Right renal pelvis (tissue), 4 donors: ENCODE data around the gene CCL26. TPM values are rescaled to one million over a fixed set of nuclear protein-coding genes. Genes with fewer than 3 reads are reported as not detected.

ENCODE experiments used
- DNase-seq, 4 donors: peaks; one replicate each; pipeline ENCODE4 v3.0.0-alpha.2; 2013; ENCODE audit warnings: low read depth in 4 of 4, low spot score in 3 of 4, missing footprints in 1 of 4
- polyA plus RNA-seq, 4 donors: library from polyadenylated mRNA; unstranded; fragments of 120-200 nt; gene quantifications; one replicate each; pipeline ENCODE4 v1.2.1, GENCODE V29; 2013; ENCODE audit not compliant: insufficient read length in 4 of 4

CCL26 gene
- polyA plus RNA-seq, result under 1 TPM in 1 of 4 donors, not detected in 3; 0.17 TPM

DNA sequence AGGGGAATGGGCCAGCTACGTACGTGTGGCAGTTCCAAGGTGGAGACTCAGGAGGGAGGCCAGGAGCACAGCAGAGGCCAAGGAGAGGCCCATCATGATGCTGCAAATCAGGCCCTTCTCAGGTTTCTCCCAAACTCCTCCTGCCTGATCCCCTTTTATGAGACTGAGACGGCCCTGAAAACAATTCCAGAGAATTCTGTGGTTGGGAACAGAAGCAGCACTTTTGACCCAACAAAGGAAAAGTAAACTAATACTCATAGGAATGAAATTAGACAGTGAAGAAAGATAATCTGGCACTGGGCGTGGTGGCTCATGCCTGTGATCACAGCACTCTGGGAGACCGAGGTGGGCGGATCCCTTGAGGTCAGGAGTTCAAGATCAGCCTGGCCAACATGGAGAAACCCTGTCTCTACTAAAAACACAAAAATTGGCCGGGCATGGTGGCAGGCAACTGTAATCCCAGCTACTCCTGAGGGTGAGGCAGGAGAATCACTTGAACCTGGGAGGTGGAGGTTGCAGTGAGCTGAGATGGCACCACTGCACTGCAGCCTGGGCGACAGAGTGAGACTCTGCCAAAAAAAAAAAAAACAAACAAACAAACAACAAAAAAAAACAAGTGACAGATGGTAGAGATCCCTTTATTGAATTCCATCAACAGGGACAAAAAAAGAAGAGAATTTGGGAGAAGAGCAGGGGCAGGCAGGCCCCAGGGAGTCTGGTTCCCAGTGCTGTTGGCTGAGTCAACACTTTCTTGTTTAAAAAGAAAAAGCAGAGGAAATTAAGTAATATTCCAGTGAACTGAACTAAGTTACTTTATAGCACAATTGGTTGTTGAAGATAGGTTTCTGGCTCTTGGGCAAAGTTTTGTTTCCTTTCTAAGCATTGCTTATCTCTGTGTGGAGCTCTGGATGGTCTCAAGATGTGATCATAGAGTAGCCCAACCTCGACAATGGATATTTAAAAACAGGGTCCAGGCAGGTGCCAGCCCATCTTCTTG, at the start of gene CCL26:
CCL26 (minus strand) TSS at position 131 of the 997 bp plus-strand sequence; CDS start at position 96, 35 bp downstream.
- DNase-seq, result no peak

GRCh38 chr7:75820688-75821087, 48.7 kb upstream of the CCL26 start:
- DNase-seq, result no peak

DNA sequence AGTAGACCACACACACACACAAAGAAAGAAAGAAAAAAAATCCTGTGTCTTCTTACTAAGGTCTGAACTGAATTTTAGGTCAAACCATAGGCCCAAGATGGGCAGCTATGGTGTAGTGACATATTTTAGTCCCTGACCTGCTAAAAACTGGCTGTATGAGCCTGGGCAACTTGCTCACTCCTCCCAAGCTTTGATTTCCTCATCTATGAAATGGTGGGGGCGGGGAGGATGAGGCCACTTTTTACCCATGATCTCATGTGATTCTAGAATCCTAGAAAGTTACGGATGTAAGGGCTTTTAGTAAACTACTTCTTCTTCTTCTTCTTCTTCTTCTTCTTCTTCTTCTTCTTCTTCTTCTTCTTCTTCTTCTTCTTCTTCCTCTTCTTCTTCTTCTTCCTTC, 47.7 kb upstream of the CCL26 start:
- no peak for DNase-seq

DNA sequence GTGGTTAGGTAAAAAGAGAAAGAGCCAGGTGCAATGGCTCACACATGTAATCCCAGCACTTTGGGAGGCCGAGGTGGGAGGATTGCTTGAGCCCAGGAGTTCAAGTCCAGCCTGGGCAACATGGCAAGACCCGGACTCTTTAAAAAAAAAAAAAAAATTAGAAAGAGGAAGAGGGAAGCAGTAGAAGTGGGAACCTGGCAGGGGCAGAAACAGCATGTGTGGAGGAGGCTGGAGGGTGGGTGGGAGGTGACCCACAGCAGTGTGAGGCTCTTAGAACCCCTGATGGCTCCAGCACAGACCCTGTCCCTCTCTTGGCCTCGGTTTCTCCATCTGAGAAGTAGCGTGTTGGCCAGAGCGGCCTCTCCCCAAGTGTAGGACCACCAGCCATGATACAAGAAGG, 46.5 kb upstream of the CCL26 start:
- no peak for DNase-seq

- DNase-seq, result no peak
Measured at GRCh38 chr7:75817116-75817515, 45.1 kb upstream of the CCL26 start.

DNA sequence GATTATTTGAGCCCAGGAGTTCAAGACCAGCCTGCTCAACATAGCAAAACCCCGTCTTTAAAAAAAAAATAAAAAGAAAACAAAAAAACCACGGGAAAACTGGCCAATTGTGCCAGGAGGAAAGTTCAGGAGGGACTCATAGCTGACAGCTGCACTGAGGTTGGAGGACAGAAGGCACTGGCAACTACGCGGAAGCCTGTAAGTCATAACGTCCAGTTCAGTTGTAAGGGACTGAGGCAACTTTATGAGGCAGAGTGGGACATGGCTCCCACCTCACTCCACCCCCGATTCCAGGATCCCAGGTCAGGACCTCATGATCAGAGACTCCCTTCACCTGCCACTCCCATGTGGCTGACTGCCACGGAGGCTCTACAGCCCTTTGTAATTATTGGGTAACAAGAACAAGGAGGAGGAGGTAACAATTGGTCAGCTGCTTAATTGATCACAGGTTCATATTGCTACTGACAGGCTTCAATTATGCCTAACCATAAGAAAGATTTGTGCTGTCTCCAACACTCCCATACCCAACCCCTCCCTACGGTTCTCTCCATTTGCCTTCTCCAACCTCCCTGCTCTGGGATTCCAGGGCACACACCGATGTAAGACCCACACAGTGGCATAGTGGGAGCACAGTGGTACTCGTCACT, 43.5 kb upstream of the CCL26 start:
- no peak for DNase-seq

DNA sequence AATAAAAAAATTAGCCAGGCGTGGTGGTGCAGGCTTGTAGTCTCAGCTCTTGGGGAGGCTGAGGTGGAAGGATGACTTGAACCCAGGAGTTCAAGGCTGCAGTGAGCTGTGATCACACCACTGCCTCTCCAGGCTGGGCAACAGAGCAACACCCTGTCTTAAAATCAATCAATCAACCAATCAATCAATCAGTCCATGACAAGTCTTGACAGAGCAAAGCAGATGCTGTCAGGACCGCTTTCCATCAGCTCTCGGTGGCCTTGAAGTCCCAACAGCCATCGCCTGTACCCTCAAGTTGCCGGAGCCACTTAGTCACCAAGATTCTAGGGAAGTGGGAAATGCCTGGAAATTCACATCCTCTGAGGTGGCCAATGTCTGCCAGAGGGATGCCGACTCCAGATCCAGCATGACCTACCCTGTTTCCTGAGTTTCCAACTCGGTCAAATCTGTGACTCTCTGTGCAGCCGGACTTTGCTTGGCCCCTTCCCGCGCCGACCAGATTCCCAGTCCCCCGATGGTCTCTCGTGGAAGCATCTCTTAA, 42.5 kb upstream of the CCL26 start:
- DNase-seq, result no peak

- DNase-seq, result no peak
Measured at GRCh38 chr7:75813781-75814236, 41.8 kb upstream of the CCL26 start, which contains the start of gene CCL24. TSS of gene CCL24 (minus strand) at chr7:75813806. CDS start at chr7:75813715, 91 bp downstream.

GRCh38 chr7:75813084-75813483, 41.1 kb upstream of the CCL26 start:
- DNase-seq, result no peak

DNA sequence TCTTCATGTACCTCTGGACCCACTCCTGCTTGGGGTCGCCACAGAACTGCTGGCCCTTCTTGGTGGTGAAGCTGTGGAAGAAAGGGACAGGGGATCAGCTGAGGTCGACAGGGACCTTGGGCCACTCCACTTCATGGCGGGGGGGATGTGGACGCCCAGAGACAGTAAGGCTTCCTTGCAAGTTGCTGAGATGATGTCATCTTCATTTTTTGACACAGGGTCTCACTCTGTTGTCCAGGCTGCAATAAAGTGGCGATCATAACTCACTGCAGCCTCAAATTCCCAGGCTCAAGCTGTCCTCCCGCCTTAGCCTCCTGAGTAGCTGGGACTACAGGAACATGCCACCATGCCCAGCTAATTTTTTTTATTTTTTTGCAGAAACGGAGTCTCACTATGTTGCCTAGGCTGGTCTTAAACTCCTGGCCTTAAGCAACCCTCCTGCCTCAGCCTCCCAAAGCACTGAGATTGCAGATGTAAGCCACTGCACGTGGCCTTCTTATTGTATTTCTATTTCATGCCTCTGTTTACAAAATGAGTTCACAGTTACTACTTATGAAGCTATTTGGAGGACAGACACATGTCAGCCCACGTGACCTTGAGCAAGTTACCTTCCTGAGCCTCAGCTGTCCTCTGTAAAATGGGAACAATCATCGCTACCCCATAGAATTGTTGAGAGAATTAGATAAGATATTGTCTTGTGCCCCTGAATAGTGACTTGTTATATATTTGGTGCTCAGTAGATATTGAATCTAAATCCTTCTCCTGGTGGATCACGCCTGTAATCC, 40.1 kb upstream of the CCL26 start:
- no peak for DNase-seq

GRCh38 chr7:75809396-75809795, 37.4 kb upstream of the CCL26 start:
- no peak for DNase-seq

- no peak for DNase-seq
Measured at GRCh38 chr7:75808106-75808505, 36.1 kb upstream of the CCL26 start.

- no peak for DNase-seq
Measured at GRCh38 chr7:75807452-75807851, 35.4 kb upstream of the CCL26 start.

DNA sequence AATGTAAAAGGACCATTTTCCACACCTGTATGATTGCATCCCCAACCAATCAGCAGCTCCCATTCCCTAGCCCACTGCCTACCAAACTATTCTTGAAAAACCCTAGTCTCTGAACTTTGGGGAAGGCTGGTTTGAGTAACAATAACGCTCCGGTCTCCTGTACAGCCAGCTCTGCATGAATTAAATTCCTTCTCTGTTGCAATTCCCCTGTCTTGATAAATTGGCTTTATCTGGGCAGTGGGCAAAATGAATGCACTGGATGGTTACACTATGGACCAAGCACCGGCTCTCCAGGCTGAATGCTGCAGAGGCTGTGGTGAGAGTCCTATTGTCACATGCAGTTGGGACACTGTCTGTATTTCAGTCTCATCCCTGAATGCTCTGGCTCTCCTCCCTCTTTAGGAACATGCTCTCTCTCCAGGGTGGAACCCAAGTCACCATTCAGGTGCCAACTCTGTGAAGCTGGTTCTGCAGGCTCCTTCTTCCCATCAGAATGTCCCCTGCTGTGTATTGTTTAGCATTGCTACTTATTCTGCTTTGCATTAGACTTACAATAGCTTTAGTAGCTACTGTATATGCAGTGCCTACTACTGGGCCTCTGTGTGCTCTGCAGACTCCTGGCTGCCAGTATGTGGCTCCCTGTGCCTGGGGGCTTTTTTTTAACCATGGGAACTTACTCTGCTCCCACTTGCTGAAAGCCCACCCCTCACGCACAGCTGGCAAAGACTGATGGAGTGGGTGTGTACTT, 34.7 kb upstream of the CCL26 start:
- no peak for DNase-seq

DNA sequence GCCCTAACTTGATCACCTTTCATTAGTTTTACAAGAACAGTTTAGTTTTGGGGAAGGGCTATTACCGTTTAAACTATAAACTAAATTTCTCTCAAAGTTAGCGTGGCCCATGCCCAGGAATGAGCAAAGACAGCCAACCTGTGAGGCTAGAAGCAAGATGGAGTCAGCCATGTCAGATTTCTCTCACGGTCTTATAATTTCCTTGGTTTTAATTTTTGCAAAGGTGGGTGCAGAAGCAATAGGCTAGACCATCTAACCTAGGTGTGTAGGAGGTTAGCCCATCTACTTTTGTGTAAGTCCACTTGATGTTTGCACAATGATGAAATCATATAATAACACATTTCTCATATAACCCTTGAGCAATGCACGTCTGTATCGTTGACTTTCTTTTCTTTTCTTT, 32.7 kb upstream of the CCL26 start:
- no peak for DNase-seq

GRCh38 chr7:75804004-75804403, 32.0 kb upstream of the CCL26 start:
- no peak for DNase-seq

- no peak for DNase-seq
Measured at GRCh38 chr7:75802552-75802821, 30.5 kb upstream of the CCL26 start.

GRCh38 chr7:75798770-75799169, 26.8 kb upstream of the CCL26 start:
- no peak for DNase-seq

DNA sequence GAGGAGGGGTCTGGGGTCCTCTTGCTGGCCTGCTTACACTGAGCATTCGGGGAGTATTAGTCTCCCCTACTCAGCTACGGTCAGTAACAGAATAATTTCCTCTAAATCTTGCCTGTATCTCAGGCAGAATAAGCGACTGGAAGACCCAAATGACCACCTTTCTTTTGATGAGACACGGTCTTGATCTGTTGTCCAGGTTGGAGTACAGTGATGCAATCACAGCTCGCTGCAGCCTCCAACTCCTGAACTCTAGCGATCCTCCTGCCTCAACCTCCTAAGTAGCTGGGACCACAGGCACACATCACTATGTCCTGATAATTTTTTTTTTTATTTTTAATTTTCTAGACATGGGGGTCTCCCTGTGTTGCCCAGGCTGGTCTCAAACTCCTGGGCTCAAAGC, 24.4 kb upstream of the CCL26 start:
- no peak for DNase-seq

DNA sequence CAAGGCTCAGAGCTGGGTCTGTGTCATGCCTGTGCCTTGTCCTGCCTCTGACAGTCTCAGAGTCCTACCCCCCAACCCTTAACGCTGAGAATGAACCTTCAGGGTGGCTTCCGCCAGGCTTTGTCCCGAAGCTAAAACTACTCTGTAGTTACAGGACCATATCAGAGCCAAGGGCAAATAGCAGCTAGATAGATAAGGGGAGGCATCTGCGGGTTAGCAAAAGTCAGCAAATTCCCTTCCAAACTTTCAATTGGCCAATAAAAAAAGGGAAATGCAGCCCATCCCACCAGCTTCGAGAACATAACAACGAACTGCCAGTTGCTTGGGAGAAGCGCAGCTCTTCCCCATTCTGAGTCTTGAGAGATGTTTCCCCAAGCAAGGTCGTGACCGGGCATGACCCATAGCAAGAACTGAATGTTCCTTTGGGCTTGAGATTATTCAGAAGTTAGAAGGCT, 23.8 kb upstream of the CCL26 start:
- DNase-seq, result no peak
